Activated T-helper 17 cell treated with anti-CD3 and anti-CD28 coated beads, Interleukin-2, amount 50 U/mL, for 72 hours (primary cell): ENCODE results near the gene CRTC3. TPM values are rescaled to one million over a fixed set of nuclear protein-coding genes. Genes with fewer than 3 reads are reported as not detected.

Experiments
- ATAC-seq: fragments of 150-1000 bp; cut with Tn5 transposase; replicated peaks from 2 replicates; pipeline ENCODE4 v1.10.0; 2021; ENCODE audit warnings: mild to moderate bottlenecking, moderate library complexity
- H3K27ac Mint-ChIP-seq: one replicate; pipeline ENCODE4 v1.8.0; 2022; ENCODE audit warnings: mixed read lengths
- H3K27me3 Mint-ChIP-seq: one replicate; pipeline ENCODE4 v1.8.0; 2022; ENCODE audit warnings: mixed read lengths
- H3K36me3 Mint-ChIP-seq: one replicate; pipeline ENCODE4 v1.8.0; 2022; ENCODE audit warnings: low read depth, mild to moderate bottlenecking, mixed read lengths
- H3K4me1 Mint-ChIP-seq: one replicate; pipeline ENCODE4 v1.8.0; 2022; ENCODE audit warnings: mixed read lengths
- H3K4me3 Mint-ChIP-seq: one replicate; pipeline ENCODE4 v1.8.0; 2022; ENCODE audit warnings: mild to moderate bottlenecking, mixed read lengths
- H3K9me3 Mint-ChIP-seq: one replicate; pipeline ENCODE4 v1.8.0; 2022; ENCODE audit warnings: mixed read lengths
- total RNA-seq, 2 donors: library from RNA; stranded (reverse); gene quantifications; one replicate each; pipeline ENCODE4 v1.2.3, GENCODE V29; 2022

The CRTC3 gene
- total RNA-seq, 2 donors from 2014 or later = 50.6 to 61.0 TPM

- H3K4me3 Mint-ChIP-seq = peak overlapping the region; percentile 56
- peaks cover 58% of the 10 kb centered on the region for H3K4me1 Mint-ChIP-seq
- no peaks in the 10 kb centered on the region for H3K27me3 Mint-ChIP-seq
- no peak for ATAC-seq
- H3K9me3 Mint-ChIP-seq = no peaks in the 10 kb centered on the region
- H3K36me3 Mint-ChIP-seq = peaks cover 23% of the 10 kb centered on the region
- peak overlapping the region; percentile 75 for H3K27ac Mint-ChIP-seq
Observed at GRCh38 chr15:90564051-90564450, 34.3 kb downstream of the CRTC3 start.

GRCh38 chr15:90564590-90564989 is 34.9 kb downstream of the CRTC3 start:
- H3K36me3 Mint-ChIP-seq = peaks cover 22% of the 10 kb centered on the region
- no peaks in the 10 kb centered on the region for H3K9me3 Mint-ChIP-seq
- H3K27ac Mint-ChIP-seq = peak overlapping the region; percentile 75
- ATAC-seq = no peak
- peaks cover 58% of the 10 kb centered on the region for H3K4me1 Mint-ChIP-seq
- H3K4me3 Mint-ChIP-seq = peak overlapping the region; percentile 56
- H3K27me3 Mint-ChIP-seq = no peaks in the 10 kb centered on the region

GRCh38 chr15:90565866-90566265 is 36.1 kb downstream of the CRTC3 start:
- Mint-ChIP-seq H3K4me3 (peak overlapping the region; percentile 50), H3K4me1 (peaks cover 56% of the 10 kb centered on the region), H3K27me3 (no peaks in the 10 kb centered on the region), H3K27ac (peak overlapping the region; percentile 79), H3K36me3 (peaks cover 16% of the 10 kb centered on the region), H3K9me3 (no peaks in the 10 kb centered on the region)
- no peak for ATAC-seq

GRCh38 chr15:90570643-90571042 is 40.9 kb downstream of the CRTC3 start:
- Mint-ChIP-seq H3K27ac (peak overlapping the region; percentile 52), H3K4me3 (peak overlapping the region; percentile 38), H3K9me3 (no peaks in the 10 kb centered on the region), H3K27me3 (no peaks in the 10 kb centered on the region), H3K36me3 (peaks cover 6% of the 10 kb centered on the region), H3K4me1 (peaks cover 41% of the 10 kb centered on the region)
- ATAC-seq = no peak

GRCh38 chr15:90571063-90571541 is 41.4 kb downstream of the CRTC3 start:
- no peaks in the 10 kb centered on the region for H3K9me3 Mint-ChIP-seq
- ATAC-seq = no peak
- H3K36me3 Mint-ChIP-seq = peaks cover 6% of the 10 kb centered on the region
- no peaks in the 10 kb centered on the region for H3K27me3 Mint-ChIP-seq
- peaks cover 42% of the 10 kb centered on the region for H3K4me1 Mint-ChIP-seq
- H3K27ac Mint-ChIP-seq = no peak overlapping the region
- peak overlapping the region; percentile 6 for H3K4me3 Mint-ChIP-seq

GRCh38 chr15:90572893-90573292 is 43.2 kb downstream of the CRTC3 start:
- Mint-ChIP-seq H3K4me3 (peak overlapping the region; percentile 62), H3K9me3 (no peaks in the 10 kb centered on the region), H3K36me3 (peaks cover 22% of the 10 kb centered on the region), H3K27me3 (no peaks in the 10 kb centered on the region), H3K4me1 (peaks cover 55% of the 10 kb centered on the region), H3K27ac (peak overlapping the region; percentile 65)
- ATAC-seq = peak; percentile 73

- peak overlapping the region; percentile 39 for H3K27ac Mint-ChIP-seq
- ATAC-seq = no peak
- peaks cover 35% of the 10 kb centered on the region for H3K36me3 Mint-ChIP-seq
- H3K4me1 Mint-ChIP-seq = peaks cover 51% of the 10 kb centered on the region
- no peak overlapping the region for H3K4me3 Mint-ChIP-seq
- H3K27me3 Mint-ChIP-seq = no peaks in the 10 kb centered on the region
- no peaks in the 10 kb centered on the region for H3K9me3 Mint-ChIP-seq
Observed at GRCh38 chr15:90576711-90577389, 47.1 kb downstream of the CRTC3 start.

- peaks cover 46% of the 10 kb centered on the region for H3K4me1 Mint-ChIP-seq
- no peaks in the 10 kb centered on the region for H3K9me3 Mint-ChIP-seq
- H3K4me3 Mint-ChIP-seq = no peak overlapping the region
- peaks cover 47% of the 10 kb centered on the region for H3K36me3 Mint-ChIP-seq
- no peak overlapping the region for H3K27ac Mint-ChIP-seq
- no peak for ATAC-seq
- H3K27me3 Mint-ChIP-seq = no peaks in the 10 kb centered on the region
Observed at GRCh38 chr15:90579213-90579612, 49.5 kb downstream of the CRTC3 start.

- Mint-ChIP-seq H3K27me3 (no peaks in the 10 kb centered on the region), H3K27ac (no peak overlapping the region), H3K36me3 (peaks cover 44% of the 10 kb centered on the region), H3K4me3 (no peak overlapping the region), H3K4me1 (peaks cover 40% of the 10 kb centered on the region), H3K9me3 (no peaks in the 10 kb centered on the region)
- ATAC-seq = no peak
Observed at GRCh38 chr15:90580099-90580498, 50.4 kb downstream of the CRTC3 start.

GRCh38 chr15:90580541-90580940 is 50.8 kb downstream of the CRTC3 start:
- H3K4me1 Mint-ChIP-seq = peaks cover 40% of the 10 kb centered on the region
- H3K36me3 Mint-ChIP-seq = peaks cover 44% of the 10 kb centered on the region

GRCh38 chr15:90580946-90581345 is 51.2 kb downstream of the CRTC3 start:
- Mint-ChIP-seq H3K4me1 (peaks cover 40% of the 10 kb centered on the region), H3K4me3 (peak overlapping the region; percentile 60), H3K9me3 (no peaks in the 10 kb centered on the region), H3K27ac (no peak overlapping the region), H3K27me3 (no peaks in the 10 kb centered on the region), H3K36me3 (peaks cover 44% of the 10 kb centered on the region)
- ATAC-seq = no peak

More at GRCh38 chr15:90580541-90580940, 50.8 kb downstream of the CRTC3 start:
- Mint-ChIP-seq H3K4me3 (no peak overlapping the region), H3K27ac (no peak overlapping the region), H3K9me3 (no peaks in the 10 kb centered on the region), H3K27me3 (no peaks in the 10 kb centered on the region)
- no peak for ATAC-seq

- Mint-ChIP-seq H3K36me3 (peaks cover 36% of the 10 kb centered on the region), H3K4me3 (peak overlapping the region; percentile 60), H3K27me3 (no peaks in the 10 kb centered on the region), H3K27ac (peak overlapping the region; percentile 70), H3K9me3 (no peaks in the 10 kb centered on the region), H3K4me1 (peaks cover 36% of the 10 kb centered on the region)
- peak; percentile 89 for ATAC-seq
Observed at GRCh38 chr15:90581771-90582352, 52.1 kb downstream of the CRTC3 start.

GRCh38 chr15:90582553-90582952 is 52.8 kb downstream of the CRTC3 start:
- H3K4me1 Mint-ChIP-seq = peaks cover 36% of the 10 kb centered on the region
- H3K27me3 Mint-ChIP-seq = no peaks in the 10 kb centered on the region
- H3K4me3 Mint-ChIP-seq = no peak overlapping the region
- H3K27ac Mint-ChIP-seq = no peak overlapping the region
- no peak for ATAC-seq
- no peaks in the 10 kb centered on the region for H3K9me3 Mint-ChIP-seq
- peaks cover 30% of the 10 kb centered on the region for H3K36me3 Mint-ChIP-seq

- H3K4me1 Mint-ChIP-seq = peaks cover 40% of the 10 kb centered on the region
- no peaks in the 10 kb centered on the region for H3K9me3 Mint-ChIP-seq
- H3K4me3 Mint-ChIP-seq = no peak overlapping the region
Observed at GRCh38 chr15:90583471-90584252, 53.9 kb downstream of the CRTC3 start.

More at GRCh38 chr15:90583471-90584252, 53.9 kb downstream of the CRTC3 start:
- ATAC-seq = no peak
- H3K36me3 Mint-ChIP-seq = peaks cover 30% of the 10 kb centered on the region
- no peaks in the 10 kb centered on the region for H3K27me3 Mint-ChIP-seq
- H3K27ac Mint-ChIP-seq = peak overlapping the region; percentile 86
